SK-MEL-5 (cell line): ENCODE measurements around the gene ACOXL. TPM values are rescaled to one million over a fixed set of nuclear protein-coding genes. Genes with fewer than 3 reads are reported as not detected.
"Not testable (repeated sequence)": the region's sequence is repeated elsewhere in the genome, so short reads cannot be mapped to it uniquely, and the experiment has no call there.

Experiments
- DNase-seq: peaks from one replicate; pipeline ENCODE4 v3.0.0-alpha.2; 2016; ENCODE audit warnings: low read depth, low spot score
- in situ Hi-C: cut with HindIII; loops from 2 replicates; pipeline ENCODE4 v1.10.0; 2016; ENCODE audit warnings: low sequenced_read_pairs, high pct_unique_total_duplicates, low pct_unique_long_range_greater_than_20kb
- total RNA-seq: library from RNA; depleted of rRNA; stranded (reverse); fragments of >200 nt; shearing (Covaris generic); gene quantifications from 2 replicates; pipeline ENCODE4 v1.2.3, GENCODE V29; 2014

ACOXL gene
- total RNA-seq, 1 experiment from 2014 or later = not detected

- no peak for DNase-seq
- in situ Hi-C loops = no loop called here
These were observed 302.2 kb downstream of the ACOXL start for GRCh38 chr2:111034606-111035005.

GRCh38 chr2:111035830-111036441, 303.6 kb downstream of the ACOXL start:
- in situ Hi-C loops = no loop called here

DNA sequence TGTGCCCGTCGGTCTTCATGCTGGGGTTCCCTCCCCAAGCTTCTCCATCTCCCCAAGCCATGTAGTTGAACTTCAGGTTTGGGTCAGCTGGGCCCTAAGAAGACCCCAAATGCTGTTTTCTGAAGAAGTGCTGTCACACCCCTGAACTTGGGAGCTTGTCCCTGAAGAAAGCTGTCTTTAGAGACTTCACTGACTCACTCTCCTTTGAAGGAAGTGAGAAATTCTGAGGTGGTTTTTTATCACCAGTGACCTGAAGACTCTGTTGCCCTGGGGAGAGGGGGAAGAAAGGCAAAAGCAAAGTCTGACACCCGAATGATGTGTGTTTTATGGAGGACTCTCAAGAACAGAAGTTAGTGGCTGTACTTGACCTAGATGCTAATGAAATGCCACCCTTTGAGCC, 304.8 kb downstream of the ACOXL start:
- in situ Hi-C loops = no loop called here
- no peak for DNase-seq

More at GRCh38 chr2:111035830-111036441, 303.6 kb downstream of the ACOXL start:
- no peak for DNase-seq

DNA sequence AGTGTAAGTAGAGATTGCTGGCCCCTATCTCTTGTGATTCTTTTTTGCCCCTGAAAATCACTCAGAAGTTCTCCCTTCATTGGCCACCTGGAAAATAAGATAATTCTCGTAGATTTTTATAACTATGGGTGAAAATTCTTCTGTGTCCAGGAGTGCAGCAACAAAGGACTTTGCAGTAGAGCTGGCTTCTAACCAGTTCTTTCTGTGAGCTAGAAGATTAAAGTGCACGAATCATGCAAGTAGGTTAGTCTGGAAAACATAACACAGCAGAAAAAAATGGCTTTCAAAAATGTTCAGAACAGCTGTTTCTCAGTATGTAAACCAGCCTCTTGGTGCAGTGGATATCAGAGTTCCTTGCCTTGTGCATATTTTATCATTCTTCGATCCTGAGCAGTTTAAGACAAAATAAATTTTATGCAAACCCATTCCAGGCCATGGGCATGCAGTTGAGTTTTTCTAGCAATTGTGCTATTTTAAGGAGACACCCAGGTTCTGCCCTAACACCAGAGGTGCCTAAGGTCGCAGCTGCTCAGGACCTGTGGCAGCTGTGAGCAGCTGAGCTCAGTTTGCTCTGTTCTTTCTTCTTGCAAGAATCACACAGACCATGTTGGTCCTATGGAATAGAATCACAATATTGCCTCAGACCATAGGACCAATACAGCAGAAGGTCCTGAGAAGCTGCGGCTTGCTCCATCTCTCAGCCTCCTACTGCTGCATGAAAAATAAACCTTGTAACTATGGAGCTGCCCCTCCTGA, 307.4 kb downstream of the ACOXL start:
- no peak for DNase-seq
- in situ Hi-C loops = no loop called here

DNA sequence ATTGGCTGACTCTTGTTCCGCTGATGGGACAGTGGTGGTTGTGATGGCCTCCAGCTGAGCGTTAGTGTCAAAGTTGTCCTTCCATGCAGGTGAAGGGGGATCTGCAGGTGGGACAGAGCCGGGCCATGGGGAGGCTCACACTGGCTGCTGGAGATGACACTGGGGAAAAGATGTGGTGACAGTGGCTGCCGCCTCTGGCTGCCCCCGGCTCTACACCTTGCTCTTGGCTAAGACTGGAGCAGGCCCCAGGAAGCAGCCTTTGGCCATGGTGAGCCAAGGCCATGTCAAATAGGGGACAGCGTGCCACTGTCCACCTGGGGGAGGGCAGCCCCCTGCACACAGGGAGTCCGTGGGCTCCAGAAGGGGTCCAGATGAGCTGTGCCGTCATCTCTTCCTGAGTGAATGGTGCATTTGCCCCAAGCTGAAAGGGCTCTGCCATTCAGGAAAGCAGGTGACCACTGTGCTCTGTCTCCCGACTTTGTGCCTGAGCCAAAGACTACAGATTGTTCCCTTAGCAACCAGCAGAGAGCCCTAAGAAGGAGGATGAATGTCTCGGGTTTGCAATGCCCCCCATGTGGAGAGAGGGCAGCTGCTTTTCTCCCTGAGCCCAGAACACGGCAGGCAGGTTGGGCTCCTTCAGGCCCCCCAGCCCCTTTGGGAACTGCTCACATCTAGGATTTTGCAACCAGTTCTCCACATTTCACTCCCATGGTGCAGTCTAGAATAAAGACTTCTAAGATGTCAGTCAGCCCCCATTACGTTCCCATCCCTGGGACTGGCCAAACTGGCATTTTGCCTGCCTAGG, 309.2 kb downstream of the ACOXL start:
- in situ Hi-C loops = no loop called here
- DNase-seq = no peak

DNA sequence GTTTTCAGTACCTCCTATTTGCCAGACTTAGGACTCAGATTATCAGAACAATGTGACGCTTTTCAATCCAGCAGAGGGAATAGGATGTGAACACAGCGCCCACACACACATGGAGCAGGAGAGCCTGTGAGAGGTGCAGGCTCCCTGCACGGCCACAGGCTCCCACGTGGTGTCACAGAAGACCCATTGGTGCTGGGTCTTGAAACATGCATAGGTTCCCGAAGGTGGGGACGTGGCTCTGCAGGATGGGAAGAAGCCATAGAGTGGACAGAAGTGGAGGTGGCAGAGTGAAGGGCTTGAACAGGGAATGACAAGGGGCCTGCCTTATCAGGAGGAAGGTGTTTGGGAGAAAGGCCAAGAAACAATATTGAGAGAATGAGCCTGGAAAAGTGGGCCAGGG, 309.9 kb downstream of the ACOXL start:
- DNase-seq = no peak
- in situ Hi-C loops = no loop called here

- in situ Hi-C loops = no loop called here
- no peak for DNase-seq
These were observed 310.7 kb downstream of the ACOXL start for GRCh38 chr2:111042772-111043771.

DNA sequence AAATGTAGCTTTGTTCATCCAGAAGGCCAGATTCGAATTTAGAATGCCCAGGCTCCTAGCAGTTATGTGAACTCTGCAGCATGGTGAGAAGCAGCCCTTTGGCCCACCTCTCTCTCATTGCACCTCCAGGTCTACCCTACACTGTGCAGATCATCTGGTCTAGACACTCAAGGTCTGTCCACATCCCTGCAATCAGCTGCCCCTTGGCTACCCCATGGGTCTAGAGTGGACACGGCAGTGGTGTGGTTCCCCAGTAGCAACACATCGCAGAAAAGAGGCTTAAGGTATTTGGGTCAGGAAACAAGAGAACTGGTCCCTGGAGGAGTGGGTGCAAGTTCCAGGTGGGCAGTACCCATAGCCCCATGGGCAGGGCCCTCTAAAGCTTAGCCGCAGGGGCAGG, 311.7 kb downstream of the ACOXL start:
- no peak for DNase-seq
- in situ Hi-C loops = no loop called here

DNA sequence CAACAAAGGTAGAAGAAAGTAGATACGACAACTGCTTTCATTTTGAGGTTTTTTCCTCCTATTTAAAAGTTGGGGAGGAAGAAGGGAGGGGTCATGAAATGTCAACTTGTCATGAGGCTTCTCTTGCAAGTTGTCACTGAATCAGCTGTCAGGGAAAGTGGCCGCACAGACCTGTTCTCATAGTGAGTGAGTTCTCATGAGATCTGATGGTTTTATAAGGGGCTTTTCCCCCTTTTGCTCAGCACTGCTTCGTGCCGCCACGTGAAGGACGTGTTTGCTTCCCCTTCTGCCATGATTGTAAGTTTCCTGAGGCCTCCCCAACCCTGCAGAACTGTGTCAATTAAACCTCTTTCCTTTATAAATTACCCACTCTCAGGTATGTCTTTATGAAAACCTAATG, 312.9 kb downstream of the ACOXL start:
- DNase-seq, in situ Hi-C loops: not testable (repeated sequence)

- no peak for DNase-seq
- in situ Hi-C loops = no loop called here
These were observed 313.5 kb downstream of the ACOXL start for GRCh38 chr2:111045771-111046444.

DNA sequence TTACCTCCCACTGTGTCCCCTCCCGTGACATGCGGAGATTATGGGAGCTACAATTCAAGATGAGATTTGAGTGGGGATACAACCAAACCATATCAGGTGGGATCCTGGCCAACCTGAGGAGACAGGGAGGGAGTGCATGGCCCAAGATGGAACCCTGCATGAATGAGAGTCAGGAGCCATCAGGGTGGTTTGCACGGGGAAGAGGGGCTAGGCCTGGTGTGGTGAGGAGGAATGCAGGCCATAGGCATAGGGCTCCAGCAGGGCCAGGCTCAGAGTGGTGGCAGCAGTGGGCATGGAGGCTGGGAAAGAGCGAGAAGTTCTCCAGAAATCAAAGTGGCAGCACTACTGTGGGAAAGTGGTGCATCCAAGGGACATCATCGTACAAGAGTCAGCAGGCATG, 314.3 kb downstream of the ACOXL start:
- no peak for DNase-seq
- in situ Hi-C loops = no loop called here

DNA sequence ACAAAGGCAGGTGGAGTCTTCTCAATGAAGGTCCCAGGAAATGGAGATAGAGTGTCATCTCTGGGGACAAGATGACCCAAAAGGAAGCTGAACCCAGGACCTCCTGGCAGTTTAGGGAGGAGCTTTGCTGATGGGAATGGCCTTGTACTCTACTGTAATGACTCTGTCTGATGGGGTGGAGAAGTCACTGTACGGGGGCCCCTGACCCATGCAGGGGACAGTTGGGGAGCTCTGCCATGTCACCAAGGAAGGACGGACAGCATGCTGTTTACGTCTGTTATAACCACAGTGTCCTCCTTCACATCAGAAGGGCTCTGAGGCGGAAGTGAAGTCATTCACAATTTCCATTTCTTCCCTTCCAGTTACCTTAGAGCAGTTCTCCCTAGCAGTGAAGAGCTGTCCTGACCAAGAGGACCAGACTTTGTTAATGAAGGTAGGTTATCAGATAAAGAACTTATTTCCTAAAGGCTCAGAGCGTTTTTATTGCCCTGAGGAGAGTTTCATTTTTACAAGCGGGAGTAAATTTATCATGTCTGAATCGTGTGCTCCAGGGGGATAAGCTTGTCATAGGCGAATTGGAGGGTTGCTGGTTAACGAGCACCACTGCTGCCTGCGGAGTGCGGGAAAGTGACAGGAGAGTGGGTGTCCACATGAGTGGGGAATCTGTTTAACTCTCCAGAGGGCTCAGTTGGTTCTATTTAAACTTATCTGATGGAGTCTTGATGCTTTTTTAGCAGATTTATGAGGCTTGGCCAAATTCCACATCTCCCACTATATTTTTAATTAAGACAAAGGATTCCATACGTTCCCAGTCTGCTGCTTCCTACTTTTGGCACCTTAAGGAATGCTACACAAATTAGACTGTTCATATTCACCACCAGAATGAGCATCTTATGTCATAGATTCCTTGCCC, 316.7 kb downstream of the ACOXL start:
- in situ Hi-C loops = no loop called here
- no peak for DNase-seq

GRCh38 chr2:111049792-111050640, 317.6 kb downstream of the ACOXL start:
- in situ Hi-C loops = no loop called here

DNA sequence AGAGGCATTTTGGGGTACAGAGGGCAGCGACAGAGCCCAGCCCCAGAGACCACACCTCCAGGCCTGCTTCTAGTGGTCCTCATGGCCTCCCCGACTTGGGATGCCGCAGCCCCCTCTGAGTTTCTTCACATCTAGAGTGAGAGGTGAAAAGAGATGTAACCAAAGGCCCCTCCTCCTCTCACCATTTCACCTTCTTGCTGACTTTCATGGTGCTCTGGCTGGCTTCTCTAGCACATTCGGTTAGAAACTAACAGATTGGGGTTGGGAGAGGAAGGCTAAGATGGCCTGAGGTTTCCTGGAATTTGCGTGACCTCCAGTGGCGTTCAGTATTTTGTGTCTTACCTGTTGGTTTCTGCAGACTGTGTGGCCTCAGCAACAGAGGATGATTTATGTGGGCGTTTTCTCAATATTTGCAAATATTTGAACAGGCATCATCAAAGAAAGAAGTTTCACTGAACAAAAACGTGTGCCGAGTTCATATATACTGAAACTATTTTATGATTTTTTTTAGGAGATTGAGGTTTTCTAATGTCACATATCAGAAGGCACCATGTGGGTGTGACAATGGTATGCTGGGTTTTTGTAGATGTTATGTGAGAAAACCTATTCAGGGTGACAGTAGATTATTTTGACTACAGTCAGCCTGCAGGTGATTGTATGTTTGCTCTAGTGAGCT, 318.5 kb downstream of the ACOXL start:
- DNase-seq = no peak
- in situ Hi-C loops = no loop called here

More at GRCh38 chr2:111049792-111050640, 317.6 kb downstream of the ACOXL start:
- no peak for DNase-seq

GRCh38 chr2:111052621-111053020, 320.2 kb downstream of the ACOXL start:
- in situ Hi-C loops = no loop called here
- no peak for DNase-seq
